ENCODE measurements around the gene ZCCHC7. TPM values are rescaled to one million over a fixed set of nuclear protein-coding genes. Genes with fewer than 3 reads are reported as not detected.

The ZCCHC7 gene
- total RNA-seq, 2 experiments from 2014 or later: 76.4 to 108 TPM

GRCh38 chr9:37191403-37192089 lies 71.2 kb downstream of the ZCCHC7 start:
- H3K9me3 ChIP-seq (ENCODE audit: low read length): no peaks in the 10 kb centered on the region; the same call in 1 of the 2 replicates
- H3K4me1 ChIP-seq (ENCODE audit: insufficient read depth, low read length, poor library complexity, severe bottlenecking): peaks cover 95% of the 10 kb centered on the region
- peak overlapping the region; percentile 59 for H3K4me2 ChIP-seq (ENCODE audit: low read length)
- peaks cover 81% of the 10 kb centered on the region for H3K79me2 ChIP-seq (ENCODE audit: insufficient read depth, low read depth, low read length)
- H3K4me3 ChIP-seq (ENCODE audit: low read depth, low read length, poor library complexity, severe bottlenecking): peak overlapping the region; percentile 16
- H3K36me3 ChIP-seq (ENCODE audit: insufficient read depth, low read length): peaks cover 61% of the 10 kb centered on the region
- peak overlapping the region; percentile 99 for H3K27ac ChIP-seq (ENCODE audit: low read depth, low read length, poor library complexity, severe bottlenecking)
- H4K20me1 ChIP-seq (ENCODE audit: insufficient read depth, low read length): no peaks in the 10 kb centered on the region
- intact Hi-C loops (cut with micrococcal nuclease; ENCODE audit: unreplicated experiment): loop anchor here (10.0 kb wide), 1 partner anchor 197 kb away; no protein-coding TSS in a partner anchor
- BruUV-seq (replicated peaks): no TSS peak
- POLR2A ChIA-PET: interaction anchor here (0.7 to 12.0 kb wide), 18 partner anchors 9 to 222 kb away, joined by 3 to 269 read pairs (median 3); no protein-coding TSS in a partner anchor
- H3K9me2 ChIP-seq (ENCODE audit: insufficient read depth, low read length): no peaks in the 10 kb centered on the region
- peak; percentile 55 for DNase-seq (ENCODE audit: low spot score)
- H2AFZ ChIP-seq (ENCODE audit: low read length): no peak overlapping the region; the same call in 1 of the 2 replicates
- TF ChIP-seq, protein P1, sequence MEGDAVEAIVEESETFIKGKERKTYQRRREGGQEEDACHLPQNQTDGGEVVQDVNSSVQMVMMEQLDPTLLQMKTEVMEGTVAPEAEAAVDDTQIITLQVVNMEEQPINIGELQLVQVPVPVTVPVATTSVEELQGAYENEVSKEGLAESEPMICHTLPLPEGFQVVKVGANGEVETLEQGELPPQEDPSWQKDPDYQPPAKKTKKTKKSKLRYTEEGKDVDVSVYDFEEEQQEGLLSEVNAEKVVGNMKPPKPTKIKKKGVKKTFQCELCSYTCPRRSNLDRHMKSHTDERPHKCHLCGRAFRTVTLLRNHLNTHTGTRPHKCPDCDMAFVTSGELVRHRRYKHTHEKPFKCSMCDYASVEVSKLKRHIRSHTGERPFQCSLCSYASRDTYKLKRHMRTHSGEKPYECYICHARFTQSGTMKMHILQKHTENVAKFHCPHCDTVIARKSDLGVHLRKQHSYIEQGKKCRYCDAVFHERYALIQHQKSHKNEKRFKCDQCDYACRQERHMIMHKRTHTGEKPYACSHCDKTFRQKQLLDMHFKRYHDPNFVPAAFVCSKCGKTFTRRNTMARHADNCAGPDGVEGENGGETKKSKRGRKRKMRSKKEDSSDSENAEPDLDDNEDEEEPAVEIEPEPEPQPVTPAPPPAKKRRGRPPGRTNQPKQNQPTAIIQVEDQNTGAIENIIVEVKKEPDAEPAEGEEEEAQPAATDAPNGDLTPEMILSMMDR (conservative IDR thresholded peaks at IDR 0.05; ENCODE audit: low read length): peak; percentile 59
- TF ChIP-seq EZH2phosphoT487 (IDR thresholded peaks at IDR 0.05; ENCODE audit: borderline replicate concordance, low read depth, low read length): no peak
- CTCF ChIA-PET (ENCODE audit: unreplicated experiment): no interaction called here

DNA sequence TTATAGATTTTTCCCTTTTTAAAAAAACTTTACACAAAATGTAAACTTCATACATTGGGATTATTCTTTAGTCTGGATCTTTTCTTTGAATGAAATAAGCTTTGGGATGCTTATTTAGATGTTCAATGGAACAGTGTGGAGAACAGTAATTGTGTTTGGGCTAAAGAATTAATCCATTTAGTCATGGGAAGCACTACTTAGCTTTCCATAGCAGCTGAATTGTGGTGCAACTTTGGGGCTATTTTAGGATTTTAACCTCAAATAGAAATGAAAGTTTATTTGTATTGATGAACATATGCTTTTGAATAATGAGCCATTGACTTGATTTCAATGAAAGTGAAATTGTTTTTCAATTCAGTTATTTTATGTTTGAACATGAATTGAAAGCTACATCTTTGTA lies 72.4 kb downstream of the ZCCHC7 start:
- Histone ChIP-seq H3K4me2 (ENCODE audit: low read length) (peak overlapping the region; percentile 59), H3K79me2 (ENCODE audit: insufficient read depth, low read depth, low read length) (peaks cover 74% of the 10 kb centered on the region), H2AFZ (ENCODE audit: low read length) (no peak overlapping the region), H3K9me3 (ENCODE audit: low read length) (no peaks in the 10 kb centered on the region; the same call in 1 of the 2 replicates), H3K36me3 (ENCODE audit: insufficient read depth, low read length) (peaks cover 54% of the 10 kb centered on the region), H3K27ac (ENCODE audit: low read depth, low read length, poor library complexity, severe bottlenecking) (peak overlapping the region; percentile 99), H4K20me1 (ENCODE audit: insufficient read depth, low read length) (no peaks in the 10 kb centered on the region), H3K4me3 (ENCODE audit: low read depth, low read length, poor library complexity, severe bottlenecking) (no peak overlapping the region), H3K9me2 (ENCODE audit: insufficient read depth, low read length) (no peaks in the 10 kb centered on the region), H3K4me1 (ENCODE audit: insufficient read depth, low read length, poor library complexity, severe bottlenecking) (peaks cover 92% of the 10 kb centered on the region)
- CTCF ChIA-PET (ENCODE audit: unreplicated experiment): interaction anchor here (0.9 kb wide), 1 partner anchor 155 kb away, joined by 3 read pairs; no protein-coding TSS in a partner anchor
- POLR2A ChIA-PET: interaction anchor here (0.6 to 12.0 kb wide), 23 partner anchors 9 to 328 kb away, joined by 3 to 269 read pairs (median 3); no protein-coding TSS in a partner anchor
- TF ChIP-seq EZH2phosphoT487 (IDR thresholded peaks at IDR 0.05; ENCODE audit: borderline replicate concordance, low read depth, low read length): no peak
- TF ChIP-seq, protein P1 (conservative IDR thresholded peaks at IDR 0.05; ENCODE audit: low read length): no peak
- intact Hi-C loops (cut with micrococcal nuclease; ENCODE audit: unreplicated experiment): loop anchor here (10.0 kb wide), 1 partner anchor 198 kb away; no protein-coding TSS in a partner anchor
- DNase-seq (ENCODE audit: low spot score): no peak
- BruUV-seq (replicated peaks): no TSS peak

All from OCI-LY7 (cell line).